H1 (cell line): ENCODE data around the gene FH. TPM values are rescaled to one million over a fixed set of nuclear protein-coding genes. Genes with fewer than 3 reads are reported as not detected.

Experiments used
- EP300 ChIP-seq, 2 experiments: IDR thresholded peaks; 1 replicate in 1 of 2; 2 replicates in 1 of 2; pipeline ENCODE4 v1.6.1; 2011 to 2012; ENCODE audit warnings: low read depth in 2 of 2, low read length in 2 of 2, mild to moderate bottlenecking in 2 of 2, borderline replicate concordance in 1 of 2, inconsistent platforms in 1 of 2, moderate library complexity in 1 of 2
- NRF1 ChIP-seq: IDR thresholded peaks from 2 replicates; pipeline ENCODE4 v1.6.1; 2011; ENCODE audit warnings: mild to moderate bottlenecking, low read depth, low read length, improper control_type of control experiment
- polyA plus RNA-seq, 7 experiments: library from polyadenylated mRNA; depleted of rRNA in 3 of 7; stranded (reverse) in 5 of 7; unstranded in 2 of 7; fragments of >200 nt in 5 of 7; fragments of 200-250 nt in 2 of 7; gene quantifications; 1 replicate in 5 of 7; 2 replicates in 1 of 7; 4 replicates in 1 of 7; pipeline versions ENCODE4 v1.2.1 to v1.2.3, GENCODE V29; 2011 to 2013; ENCODE audit warnings: missing spikeins in 2 of 7, mixed read lengths in 2 of 7
- total RNA-seq: library from RNA; stranded (reverse); fragmentation: NEBNext Ultra II Directional; extraction: Animal tissue kit (Norgen Biotek cat#: 25700); gene quantifications from 2 replicates; pipeline ENCODE4 v1.2.1, GENCODE V29; 2021
- TF ChIP-seq, protein P1 (sequence below): IDR thresholded peaks from 2 replicates; pipeline ENCODE4 v1.6.1; 2011; ENCODE audit warnings: low read length, improper control_type of control experiment
- TF ChIP-seq, protein P2 (sequence below): fragments of 300-600 bp; sonication (generic); IDR thresholded peaks from 2 replicates; pipeline ENCODE4 v1.7.1; 2012; ENCODE audit warnings: low read length, moderate library complexity, mild to moderate bottlenecking, inconsistent platforms; ENCODE audit not compliant: insufficient replicate concordance

FH gene
- total and polyA plus RNA-seq, 2 of the 8 experiments (the other 6 are each of a cell fraction or from before 2014, with no cell fraction given) = 45.0 to 81.9 TPM

DNA sequence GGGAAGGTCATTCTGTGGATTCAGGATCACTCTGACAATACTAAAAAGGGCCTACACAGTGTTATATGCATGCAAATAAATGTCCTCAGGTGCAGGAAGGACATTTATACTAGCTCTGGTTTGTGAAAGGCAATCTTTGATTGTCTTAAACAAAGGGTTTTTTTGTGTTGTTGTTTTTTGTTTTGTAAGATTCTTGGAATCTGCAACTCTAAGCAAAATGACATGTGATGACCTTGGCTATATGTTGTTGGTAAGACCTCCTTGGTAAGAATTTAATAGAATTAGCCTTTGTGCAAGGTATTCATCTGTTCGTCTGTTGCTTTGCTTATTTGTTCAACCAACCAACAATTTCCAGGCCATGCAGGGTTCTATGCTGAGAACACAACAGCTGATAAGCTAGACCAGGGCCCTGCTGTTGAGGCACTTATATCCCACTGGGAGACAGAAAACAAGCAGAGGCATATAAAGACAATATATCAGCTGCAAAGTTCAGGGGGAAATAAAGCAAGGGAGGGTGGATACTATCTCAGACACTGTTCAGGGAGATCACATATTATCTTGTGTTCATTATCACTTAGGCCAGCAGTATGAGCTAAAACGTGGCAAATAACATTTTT lies 60.3 kb downstream of the FH start (continued):
- TF ChIP-seq, protein P1, sequence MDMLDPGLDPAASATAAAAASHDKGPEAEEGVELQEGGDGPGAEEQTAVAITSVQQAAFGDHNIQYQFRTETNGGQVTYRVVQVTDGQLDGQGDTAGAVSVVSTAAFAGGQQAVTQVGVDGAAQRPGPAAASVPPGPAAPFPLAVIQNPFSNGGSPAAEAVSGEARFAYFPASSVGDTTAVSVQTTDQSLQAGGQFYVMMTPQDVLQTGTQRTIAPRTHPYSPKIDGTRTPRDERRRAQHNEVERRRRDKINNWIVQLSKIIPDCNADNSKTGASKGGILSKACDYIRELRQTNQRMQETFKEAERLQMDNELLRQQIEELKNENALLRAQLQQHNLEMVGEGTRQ = no peak
- TF ChIP-seq, protein P2, sequence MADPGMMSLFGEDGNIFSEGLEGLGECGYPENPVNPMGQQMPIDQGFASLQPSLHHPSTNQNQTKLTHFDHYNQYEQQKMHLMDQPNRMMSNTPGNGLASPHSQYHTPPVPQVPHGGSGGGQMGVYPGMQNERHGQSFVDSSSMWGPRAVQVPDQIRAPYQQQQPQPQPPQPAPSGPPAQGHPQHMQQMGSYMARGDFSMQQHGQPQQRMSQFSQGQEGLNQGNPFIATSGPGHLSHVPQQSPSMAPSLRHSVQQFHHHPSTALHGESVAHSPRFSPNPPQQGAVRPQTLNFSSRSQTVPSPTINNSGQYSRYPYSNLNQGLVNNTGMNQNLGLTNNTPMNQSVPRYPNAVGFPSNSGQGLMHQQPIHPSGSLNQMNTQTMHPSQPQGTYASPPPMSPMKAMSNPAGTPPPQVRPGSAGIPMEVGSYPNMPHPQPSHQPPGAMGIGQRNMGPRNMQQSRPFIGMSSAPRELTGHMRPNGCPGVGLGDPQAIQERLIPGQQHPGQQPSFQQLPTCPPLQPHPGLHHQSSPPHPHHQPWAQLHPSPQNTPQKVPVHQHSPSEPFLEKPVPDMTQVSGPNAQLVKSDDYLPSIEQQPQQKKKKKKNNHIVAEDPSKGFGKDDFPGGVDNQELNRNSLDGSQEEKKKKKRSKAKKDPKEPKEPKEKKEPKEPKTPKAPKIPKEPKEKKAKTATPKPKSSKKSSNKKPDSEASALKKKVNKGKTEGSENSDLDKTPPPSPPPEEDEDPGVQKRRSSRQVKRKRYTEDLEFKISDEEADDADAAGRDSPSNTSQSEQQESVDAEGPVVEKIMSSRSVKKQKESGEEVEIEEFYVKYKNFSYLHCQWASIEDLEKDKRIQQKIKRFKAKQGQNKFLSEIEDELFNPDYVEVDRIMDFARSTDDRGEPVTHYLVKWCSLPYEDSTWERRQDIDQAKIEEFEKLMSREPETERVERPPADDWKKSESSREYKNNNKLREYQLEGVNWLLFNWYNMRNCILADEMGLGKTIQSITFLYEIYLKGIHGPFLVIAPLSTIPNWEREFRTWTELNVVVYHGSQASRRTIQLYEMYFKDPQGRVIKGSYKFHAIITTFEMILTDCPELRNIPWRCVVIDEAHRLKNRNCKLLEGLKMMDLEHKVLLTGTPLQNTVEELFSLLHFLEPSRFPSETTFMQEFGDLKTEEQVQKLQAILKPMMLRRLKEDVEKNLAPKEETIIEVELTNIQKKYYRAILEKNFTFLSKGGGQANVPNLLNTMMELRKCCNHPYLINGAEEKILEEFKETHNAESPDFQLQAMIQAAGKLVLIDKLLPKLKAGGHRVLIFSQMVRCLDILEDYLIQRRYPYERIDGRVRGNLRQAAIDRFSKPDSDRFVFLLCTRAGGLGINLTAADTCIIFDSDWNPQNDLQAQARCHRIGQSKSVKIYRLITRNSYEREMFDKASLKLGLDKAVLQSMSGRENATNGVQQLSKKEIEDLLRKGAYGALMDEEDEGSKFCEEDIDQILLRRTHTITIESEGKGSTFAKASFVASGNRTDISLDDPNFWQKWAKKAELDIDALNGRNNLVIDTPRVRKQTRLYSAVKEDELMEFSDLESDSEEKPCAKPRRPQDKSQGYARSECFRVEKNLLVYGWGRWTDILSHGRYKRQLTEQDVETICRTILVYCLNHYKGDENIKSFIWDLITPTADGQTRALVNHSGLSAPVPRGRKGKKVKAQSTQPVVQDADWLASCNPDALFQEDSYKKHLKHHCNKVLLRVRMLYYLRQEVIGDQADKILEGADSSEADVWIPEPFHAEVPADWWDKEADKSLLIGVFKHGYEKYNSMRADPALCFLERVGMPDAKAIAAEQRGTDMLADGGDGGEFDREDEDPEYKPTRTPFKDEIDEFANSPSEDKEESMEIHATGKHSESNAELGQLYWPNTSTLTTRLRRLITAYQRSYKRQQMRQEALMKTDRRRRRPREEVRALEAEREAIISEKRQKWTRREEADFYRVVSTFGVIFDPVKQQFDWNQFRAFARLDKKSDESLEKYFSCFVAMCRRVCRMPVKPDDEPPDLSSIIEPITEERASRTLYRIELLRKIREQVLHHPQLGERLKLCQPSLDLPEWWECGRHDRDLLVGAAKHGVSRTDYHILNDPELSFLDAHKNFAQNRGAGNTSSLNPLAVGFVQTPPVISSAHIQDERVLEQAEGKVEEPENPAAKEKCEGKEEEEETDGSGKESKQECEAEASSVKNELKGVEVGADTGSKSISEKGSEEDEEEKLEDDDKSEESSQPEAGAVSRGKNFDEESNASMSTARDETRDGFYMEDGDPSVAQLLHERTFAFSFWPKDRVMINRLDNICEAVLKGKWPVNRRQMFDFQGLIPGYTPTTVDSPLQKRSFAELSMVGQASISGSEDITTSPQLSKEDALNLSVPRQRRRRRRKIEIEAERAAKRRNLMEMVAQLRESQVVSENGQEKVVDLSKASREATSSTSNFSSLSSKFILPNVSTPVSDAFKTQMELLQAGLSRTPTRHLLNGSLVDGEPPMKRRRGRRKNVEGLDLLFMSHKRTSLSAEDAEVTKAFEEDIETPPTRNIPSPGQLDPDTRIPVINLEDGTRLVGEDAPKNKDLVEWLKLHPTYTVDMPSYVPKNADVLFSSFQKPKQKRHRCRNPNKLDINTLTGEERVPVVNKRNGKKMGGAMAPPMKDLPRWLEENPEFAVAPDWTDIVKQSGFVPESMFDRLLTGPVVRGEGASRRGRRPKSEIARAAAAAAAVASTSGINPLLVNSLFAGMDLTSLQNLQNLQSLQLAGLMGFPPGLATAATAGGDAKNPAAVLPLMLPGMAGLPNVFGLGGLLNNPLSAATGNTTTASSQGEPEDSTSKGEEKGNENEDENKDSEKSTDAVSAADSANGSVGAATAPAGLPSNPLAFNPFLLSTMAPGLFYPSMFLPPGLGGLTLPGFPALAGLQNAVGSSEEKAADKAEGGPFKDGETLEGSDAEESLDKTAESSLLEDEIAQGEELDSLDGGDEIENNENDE = no peak
- TF ChIP-seq NRF1 = no peak
- no peak for TF ChIP-seq EP300 (IDR thresholded peaks at IDR 0.05; ENCODE audit: borderline replicate concordance in 1 of 2, low read depth in 2 of 2, low read length in 2 of 2)
